GM13976 (cell line): ENCODE results near the gene ESR1.

Source experiments
- DNase-seq: peaks from one replicate; pipeline ENCODE4 v3.0.0; 2012; ENCODE audit warnings: low spot score
- in situ Hi-C: fragments of 300-500 bp; cut with MboI; formaldehyde crosslinking; loops from one replicate; pipeline ENCODE4 v1.12.0; 2022; ENCODE audit warnings: low sequenced_read_pairs, mixed read lengths, inconsistent platforms; ENCODE audit not compliant: unreplicated experiment
- TF ChIP-seq, protein P1 (sequence below): IDR thresholded peaks from 2 replicates; pipeline ENCODE4 v1.5.1; 2012; ENCODE audit warnings: borderline replicate concordance, mild to moderate bottlenecking; ENCODE audit not compliant: insufficient read depth; ENCODE audit errors: extremely low read depth, missing control alignments, control extremely low read depth

The ESR1 gene

DNA sequence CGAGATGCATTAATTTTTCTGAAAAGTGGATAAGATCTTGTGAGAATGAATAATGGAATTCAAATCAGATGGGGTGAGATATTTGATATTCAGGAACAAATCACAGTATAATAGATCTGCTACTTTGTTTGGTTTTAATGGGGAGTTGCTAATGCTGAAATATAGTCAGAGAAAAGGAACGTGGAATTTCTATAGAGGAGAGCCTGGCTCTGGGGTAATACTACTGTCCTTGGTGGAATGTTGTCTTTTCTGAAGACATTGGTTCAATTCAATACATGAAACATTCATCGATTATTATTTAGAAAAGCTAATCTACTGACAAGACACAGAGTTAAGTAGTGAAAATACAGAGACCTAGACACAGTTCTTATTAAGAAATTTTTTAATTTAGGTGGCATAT, 108.6 kb downstream of the ESR1 start:
- in situ Hi-C loops: no loop called here
- no peak for DNase-seq
- TF ChIP-seq, protein P1, sequence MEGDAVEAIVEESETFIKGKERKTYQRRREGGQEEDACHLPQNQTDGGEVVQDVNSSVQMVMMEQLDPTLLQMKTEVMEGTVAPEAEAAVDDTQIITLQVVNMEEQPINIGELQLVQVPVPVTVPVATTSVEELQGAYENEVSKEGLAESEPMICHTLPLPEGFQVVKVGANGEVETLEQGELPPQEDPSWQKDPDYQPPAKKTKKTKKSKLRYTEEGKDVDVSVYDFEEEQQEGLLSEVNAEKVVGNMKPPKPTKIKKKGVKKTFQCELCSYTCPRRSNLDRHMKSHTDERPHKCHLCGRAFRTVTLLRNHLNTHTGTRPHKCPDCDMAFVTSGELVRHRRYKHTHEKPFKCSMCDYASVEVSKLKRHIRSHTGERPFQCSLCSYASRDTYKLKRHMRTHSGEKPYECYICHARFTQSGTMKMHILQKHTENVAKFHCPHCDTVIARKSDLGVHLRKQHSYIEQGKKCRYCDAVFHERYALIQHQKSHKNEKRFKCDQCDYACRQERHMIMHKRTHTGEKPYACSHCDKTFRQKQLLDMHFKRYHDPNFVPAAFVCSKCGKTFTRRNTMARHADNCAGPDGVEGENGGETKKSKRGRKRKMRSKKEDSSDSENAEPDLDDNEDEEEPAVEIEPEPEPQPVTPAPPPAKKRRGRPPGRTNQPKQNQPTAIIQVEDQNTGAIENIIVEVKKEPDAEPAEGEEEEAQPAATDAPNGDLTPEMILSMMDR: no peak

DNA sequence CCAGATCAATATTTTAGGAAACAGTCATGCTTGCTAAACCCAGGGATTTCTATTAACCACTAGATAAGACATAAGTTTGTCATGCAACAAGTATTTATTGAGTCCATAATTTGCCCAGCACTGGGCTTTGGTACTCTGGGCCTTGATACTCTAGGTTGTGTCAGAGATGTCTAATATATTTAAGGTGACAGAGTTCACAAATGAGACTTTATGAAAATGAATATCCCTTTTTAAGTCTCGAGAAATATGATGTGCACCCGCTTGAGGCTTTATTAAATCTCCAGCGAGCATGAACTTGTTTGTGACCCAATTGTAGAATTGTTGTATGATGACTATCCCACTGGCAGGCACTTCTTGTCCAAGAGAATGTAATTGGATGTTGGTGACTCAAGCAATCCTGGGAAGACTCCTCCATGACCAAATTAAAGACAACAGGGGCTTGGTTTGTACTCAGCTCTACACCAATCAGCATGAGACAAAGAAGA, 109.2 kb downstream of the ESR1 start:
- in situ Hi-C loops: no loop called here
- TF ChIP-seq, protein P1: no peak
- no peak for DNase-seq

DNA sequence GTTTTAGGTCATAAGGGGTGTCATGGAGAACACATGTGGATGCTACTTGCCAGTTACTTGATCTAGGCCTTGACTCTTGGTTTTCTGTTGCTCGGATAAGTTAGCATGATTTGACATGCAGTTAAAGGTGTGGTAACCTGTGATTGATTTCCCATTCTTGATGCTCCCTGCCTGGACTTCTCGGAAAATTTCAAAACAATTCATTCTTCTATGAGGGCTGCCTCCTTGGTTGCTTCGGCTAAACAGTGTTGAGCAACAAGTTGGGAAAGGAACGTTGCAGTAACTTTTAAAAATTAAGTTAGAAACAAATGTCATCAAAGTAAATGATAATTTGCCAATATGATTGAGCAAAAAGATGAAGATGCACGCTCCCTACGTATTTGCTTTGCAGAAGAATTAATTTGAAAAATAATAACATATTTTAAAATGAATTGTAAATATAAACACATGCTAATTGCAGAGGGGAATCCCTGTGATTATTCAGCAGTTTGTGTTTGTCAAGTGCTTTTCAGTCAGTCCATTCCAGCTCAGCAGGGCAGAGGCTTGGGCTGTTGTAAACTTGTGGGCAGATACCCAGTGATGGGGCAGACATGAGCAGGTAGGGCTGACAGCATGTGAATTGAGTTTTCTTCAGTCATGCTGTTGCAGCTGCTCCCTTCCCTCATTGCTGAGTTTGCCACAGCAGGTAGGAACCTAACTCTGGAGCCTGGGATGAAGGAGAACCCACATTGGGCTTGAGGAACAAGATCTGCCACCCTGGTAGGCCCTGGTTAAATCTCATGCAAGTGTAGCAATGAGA, 110.2 kb downstream of the ESR1 start:
- TF ChIP-seq, protein P1: no peak
- in situ Hi-C loops: no loop called here
- DNase-seq: no peak

DNA sequence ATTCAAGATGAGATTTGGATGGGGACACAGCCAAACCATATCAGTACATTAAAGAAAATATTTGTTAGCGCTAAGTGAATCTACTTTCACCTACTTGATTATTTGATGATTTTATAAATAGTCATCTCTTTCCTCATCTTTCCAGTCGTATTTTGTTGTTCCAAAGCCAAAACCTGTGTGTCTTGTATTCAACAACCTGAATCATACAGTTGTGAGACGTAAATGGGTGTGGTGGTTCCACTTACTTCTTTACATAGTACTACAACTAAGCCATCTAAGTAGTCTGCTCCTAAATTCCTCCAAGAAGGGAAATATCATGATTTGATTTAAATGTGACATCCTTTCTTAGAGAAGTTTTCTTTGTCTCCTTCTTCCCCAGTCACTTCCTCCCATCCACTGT, 132.8 kb downstream of the ESR1 start:
- in situ Hi-C loops: no loop called here
- DNase-seq: no peak
- TF ChIP-seq, protein P1: no peak

DNA sequence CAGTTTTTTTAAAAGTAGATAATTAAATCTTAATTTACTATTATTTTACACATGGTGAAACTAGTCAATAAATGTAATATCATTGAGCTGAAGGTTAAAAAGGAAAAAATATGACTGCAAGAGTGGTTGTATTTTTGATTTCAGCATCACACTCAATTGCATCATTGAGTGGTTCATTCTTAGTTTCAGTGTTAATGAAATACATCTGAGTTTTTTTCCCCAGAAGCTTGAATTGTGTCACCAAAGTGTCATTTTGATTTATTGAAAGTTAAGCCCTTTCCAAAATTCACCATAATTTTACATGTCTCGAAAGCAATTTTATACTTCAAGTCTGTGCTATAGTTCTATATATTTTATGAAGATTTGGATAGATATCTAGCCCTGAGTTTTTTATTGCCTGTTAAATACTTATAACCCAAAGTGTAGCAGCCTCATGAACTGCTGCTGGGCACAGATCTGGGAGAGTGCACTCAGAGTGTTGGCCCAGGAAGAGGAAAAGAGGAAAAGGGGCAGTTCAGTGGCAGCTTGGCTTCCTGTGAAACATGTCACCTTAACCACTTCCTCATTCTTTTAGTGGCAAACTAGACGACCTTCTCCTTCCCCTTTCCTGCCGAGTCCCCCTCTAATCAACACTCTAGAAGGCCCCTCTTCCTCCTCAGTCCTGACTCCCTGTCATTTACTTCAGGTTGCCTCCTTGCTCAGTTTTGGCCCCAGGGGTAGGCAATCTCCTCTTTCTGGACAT, 140.7 kb downstream of the ESR1 start:
- DNase-seq: no peak
- TF ChIP-seq, protein P1: no peak
- in situ Hi-C loops: no loop called here

DNA sequence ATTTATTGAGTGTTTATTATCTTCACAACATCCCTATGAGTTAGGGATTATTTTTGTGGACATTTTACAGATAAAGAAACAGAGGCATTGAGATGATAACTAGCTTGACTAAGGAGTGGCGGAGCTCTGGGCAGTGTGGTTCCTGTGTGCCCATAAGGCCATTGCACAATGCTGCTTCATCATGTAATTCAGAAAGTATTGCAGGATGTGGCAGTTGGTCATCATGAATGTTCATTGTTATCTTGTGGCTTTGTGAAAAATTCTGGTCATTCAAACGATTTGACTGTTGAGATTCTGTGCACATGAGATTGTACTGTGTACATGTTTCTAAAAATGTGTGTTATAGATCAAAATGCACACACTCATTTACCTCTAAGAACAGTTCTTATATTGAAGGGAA, 150.8 kb downstream of the ESR1 start:
- DNase-seq: no peak
- in situ Hi-C loops: no loop called here
- TF ChIP-seq, protein P1: no peak
